CD14-positive monocyte (primary cell): ENCODE measurements around the gene CX3CR1. TPM values are rescaled to one million over a fixed set of nuclear protein-coding genes. Genes with fewer than 3 reads are reported as not detected.

ENCODE experiments used
- DNase-seq, 3 donors: peaks; one replicate each; pipeline ENCODE4 v3.0.0-alpha.2; 2011 to 2022
- H2AFZ ChIP-seq: 2 replicates; pipeline ENCODE4 v1.6.0; 2012; ENCODE audit warnings: mild to moderate bottlenecking, low read depth, low read length, inconsistent platforms; ENCODE audit not compliant: insufficient read depth, poor library complexity, severe bottlenecking
- H3K27ac ChIP-seq, 2 donors: 1 replicate in 1 of 2; 2 replicates in 1 of 2; pipeline ENCODE4 v1.5.1; 2012 to 2013; ENCODE audit warnings: low read length in 2 of 2, control low read depth in 1 of 2, inconsistent platforms in 1 of 2, low read depth in 1 of 2, mild to moderate bottlenecking in 1 of 2
- H3K27me3 ChIP-seq, 2 donors: one replicate each; pipeline versions ENCODE4 v1.6.0 to v1.6.1; 2011 to 2013; ENCODE audit warnings: low read length in 2 of 2; ENCODE audit not compliant: control insufficient read depth in 2 of 2, insufficient read depth in 2 of 2
- H3K36me3 ChIP-seq, 2 donors: replicated peaks in 1 of 2; 1 replicate in 1 of 2; 2 replicates in 1 of 2; pipeline versions ENCODE4 v1.5.1 to v1.6.1; 2012 to 2013; ENCODE audit warnings: low read length in 2 of 2, control low read depth in 1 of 2, inconsistent platforms in 1 of 2, mild to moderate bottlenecking in 1 of 2; ENCODE audit not compliant: insufficient read depth in 2 of 2, control insufficient read depth in 1 of 2
- H3K4me1 ChIP-seq, 2 donors: 1 replicate in 1 of 2; 2 replicates in 1 of 2; pipeline versions ENCODE4 v1.5.1 to v1.6.1; 2012 to 2013; ENCODE audit warnings: low read length in 2 of 2, control low read depth in 1 of 2, inconsistent platforms in 1 of 2, mild to moderate bottlenecking in 1 of 2, moderate library complexity in 1 of 2; ENCODE audit not compliant: insufficient read depth in 2 of 2, control insufficient read depth in 1 of 2
- H3K4me2 ChIP-seq: replicated peaks from 2 replicates; pipeline ENCODE3; 2012; ENCODE audit warnings: low read length, moderate library complexity, mild to moderate bottlenecking; ENCODE audit not compliant: poor library complexity, severe bottlenecking; ENCODE audit errors: extremely low read depth
- H3K4me3 ChIP-seq, 3 experiments: fragments of 200-600 bp in 1 of 3; sonication (generic) in 1 of 3; replicated peaks in 1 of 3; 1 replicate in 2 of 3; 2 replicates in 1 of 3; pipeline ENCODE4 v1.5.1; 2011 to 2013; ENCODE audit warnings: low read length in 3 of 3, mild to moderate bottlenecking in 3 of 3, control low read depth in 2 of 3, low read depth in 2 of 3, inconsistent platforms in 1 of 3, moderate library complexity in 1 of 3
- H3K79me2 ChIP-seq: 2 replicates; pipeline ENCODE4 v1.6.0; 2012; ENCODE audit warnings: mild to moderate bottlenecking, control low read depth, inconsistent platforms, low read length, moderate library complexity; ENCODE audit not compliant: insufficient read depth
- H3K9ac ChIP-seq: 2 replicates; pipeline ENCODE4 v1.6.0; 2017; ENCODE audit warnings: low read length, mild to moderate bottlenecking; ENCODE audit not compliant: insufficient read depth, poor library complexity, severe bottlenecking
- H3K9me3 ChIP-seq, 2 donors: replicated peaks in 1 of 2; 1 replicate in 1 of 2; 2 replicates in 1 of 2; pipeline versions ENCODE4 v1.5.1 to v1.6.1; 2012 to 2013; ENCODE audit warnings: low read length in 2 of 2, control low read depth in 1 of 2; ENCODE audit not compliant: control insufficient read depth in 1 of 2, insufficient read depth in 1 of 2
- H4K20me1 ChIP-seq: 2 replicates; pipeline ENCODE4 v1.6.0; 2012; ENCODE audit warnings: mild to moderate bottlenecking, low read length, control low read depth, moderate library complexity; ENCODE audit not compliant: insufficient read depth
- H3K27ac Mint-ChIP-seq, 7 donors: one replicate each; pipeline ENCODE4 v1.8.0; 2020; ENCODE audit warnings: mild to moderate bottlenecking in 7 of 7, mixed read lengths in 7 of 7, moderate library complexity in 6 of 7, inconsistent platforms in 2 of 7
- H3K27me3 Mint-ChIP-seq, 3 donors: one replicate each; pipeline ENCODE4 v1.8.0; 2021 to 2022; ENCODE audit warnings: low read depth in 3 of 3, mild to moderate bottlenecking in 3 of 3, mixed read lengths in 3 of 3, moderate library complexity in 3 of 3, inconsistent platforms in 1 of 3
- H3K36me3 Mint-ChIP-seq, 2 donors: one replicate each; pipeline ENCODE4 v1.8.0; 2020; ENCODE audit warnings: mixed read lengths in 2 of 2, inconsistent platforms in 1 of 2, mild to moderate bottlenecking in 1 of 2
- H3K4me1 Mint-ChIP-seq: one replicate; pipeline ENCODE4 v1.8.0; 2020; ENCODE audit warnings: mild to moderate bottlenecking, mixed read lengths
- H3K4me3 Mint-ChIP-seq, 2 donors: one replicate each; pipeline ENCODE4 v1.8.0; 2020; ENCODE audit warnings: mild to moderate bottlenecking in 2 of 2, mixed read lengths in 2 of 2, moderate library complexity in 1 of 2
- H3K9me3 Mint-ChIP-seq, 7 donors: one replicate each; pipeline ENCODE4 v1.8.0; 2020 to 2022; ENCODE audit warnings: mixed read lengths in 7 of 7, mild to moderate bottlenecking in 6 of 7, moderate library complexity in 6 of 7, inconsistent platforms in 2 of 7
- WGBS: methylation state at CpG from one replicate; pipeline ENCODE4 v1.1.5; 2013; ENCODE audit warnings: missing lambda C conversion rate; ENCODE audit not compliant: insufficient coverage; 5-methylcytosine and 5-hydroxymethylcytosine counted together
- intact Hi-C, 2 donors: fragments of 100-400 bp; cut with micrococcal nuclease; formaldehyde crosslinking; loops; one replicate each; pipeline versions ENCODE4 v1.15.0 to v1.15.1; 2023
- polyA plus RNA-seq, 3 donors: library from polyadenylated mRNA; depleted of rRNA in 1 of 3; unstranded in 2 of 3; stranded (reverse) in 1 of 3; fragments of 300-500 nt in 2 of 3; fragments of >200 nt in 1 of 3; fragmentation: Illumina TruSeq in 2 of 3; gene quantifications; 1 replicate in 2 of 3; 2 replicates in 1 of 3; pipeline ENCODE4 v1.2.3, GENCODE V29; 2012 to 2021
- TF ChIP-seq, protein P1 (sequence below): fragments of 200-600 bp; IDR thresholded peaks from one replicate; pipeline ENCODE4 v1.8.0; 2022; ENCODE audit warnings: antibody characterized with exemption, mild to moderate bottlenecking

The CX3CR1 gene
- polyA plus RNA-seq, 3 donors = 25.9 to 405 (median 184) TPM

DNA sequence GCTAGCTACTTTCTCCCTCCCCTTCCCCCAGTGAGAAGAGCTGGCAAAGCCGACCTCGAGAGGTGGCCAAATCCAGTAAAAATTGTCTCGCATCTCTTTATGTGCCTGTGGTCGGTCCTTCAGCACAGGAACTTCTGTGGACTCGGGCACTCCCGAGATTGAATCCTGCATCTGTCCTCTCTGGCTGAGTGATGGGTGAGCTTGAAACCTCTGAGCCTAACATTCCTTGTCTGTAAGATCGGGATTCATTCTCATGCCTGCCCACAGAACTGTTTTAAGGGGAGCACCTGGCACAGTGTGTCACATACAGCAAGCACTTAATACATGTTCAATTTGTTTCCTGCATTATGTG is 11.3 kb downstream of the CX3CR1 start:
- H3K9me3 Mint-ChIP-seq = peaks cover 0 to 6% (median 0%) of the 10 kb centered on the region in 7 donors

DNA sequence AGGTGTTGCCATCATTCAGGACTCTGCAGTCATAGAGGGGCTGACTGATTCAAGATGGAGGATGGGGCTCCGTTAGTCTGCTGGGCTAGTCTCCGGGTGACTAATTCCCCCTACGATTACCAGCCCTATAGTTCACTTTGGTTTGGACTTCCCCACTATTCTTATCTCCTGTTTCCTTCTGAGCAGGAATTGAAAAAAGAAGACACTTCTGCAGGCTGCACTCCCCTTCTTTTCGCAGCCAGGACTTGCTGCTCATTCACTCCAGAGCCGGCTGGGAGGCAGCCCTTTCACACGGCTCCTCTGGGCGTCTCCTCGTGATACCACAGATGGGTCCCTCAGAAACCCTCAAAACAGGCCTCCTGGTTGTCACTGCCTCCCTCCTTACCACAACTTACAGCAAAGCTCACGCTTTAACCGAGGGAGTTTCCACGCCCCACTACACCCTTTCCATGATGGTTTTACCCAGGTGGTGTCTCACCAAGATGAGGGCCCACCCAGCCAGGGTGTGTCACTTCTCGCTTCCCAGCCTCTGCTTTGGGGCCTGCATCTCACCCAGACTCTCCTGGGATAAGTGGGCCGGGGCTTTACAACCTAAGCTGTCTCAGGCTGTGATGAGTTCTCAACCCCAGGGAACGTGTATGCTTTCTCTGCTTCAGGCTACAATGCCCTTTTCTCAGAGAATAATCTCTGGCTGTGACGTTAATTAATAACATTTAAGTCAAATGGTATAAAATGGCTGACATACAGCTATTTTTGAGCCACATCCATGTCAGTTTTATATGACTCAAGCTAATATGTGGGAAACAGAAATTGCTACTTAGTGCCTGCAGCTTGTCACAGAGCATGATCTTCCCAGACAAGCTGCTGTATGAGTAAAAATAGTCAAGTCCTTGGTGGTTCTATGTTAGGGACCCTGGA is 11.9 kb downstream of the CX3CR1 start:
- Histone ChIP-seq H4K20me1 (peaks cover 28% of the 10 kb centered on the region), H3K27ac (peak overlapping the region; percentile 56 to 63), H3K9ac (no peak overlapping the region), H3K79me2 (peaks cover 55% of the 10 kb centered on the region), H3K4me2 (peak overlapping the region; percentile 7), H3K9me3 (no peaks in the 10 kb centered on the region), H3K4me1 (peaks cover 80 to 86% of the 10 kb centered on the region in 2 donors), H3K36me3 (peaks cover 29 to 63% of the 10 kb centered on the region in 2 donors), H3K4me3 (peak overlapping the region in 1 of 3 experiments; percentile 4), H3K27me3 (no peaks in the 10 kb centered on the region), H2AFZ (no peak overlapping the region)
- 63% methylated on average over 9 of the region's 15 CpGs for WGBS
- peak overlapping the region; percentile 80 to 91 (median 83) for H3K27ac Mint-ChIP-seq
- H3K4me1 Mint-ChIP-seq = peaks cover 90% of the 10 kb centered on the region
- intact Hi-C loops = no loop called here
- H3K36me3 Mint-ChIP-seq = peaks cover 65 to 84% of the 10 kb centered on the region in 2 donors
- peak in 2 of 3 donors; percentile 49 to 86 for DNase-seq
- H3K27me3 Mint-ChIP-seq = no peaks in the 10 kb centered on the region
- H3K4me3 Mint-ChIP-seq = peak overlapping the region; percentile 19 to 48
- peaks cover 0 to 6% (median 0%) of the 10 kb centered on the region in 7 donors for H3K9me3 Mint-ChIP-seq
- TF ChIP-seq, protein P1, sequence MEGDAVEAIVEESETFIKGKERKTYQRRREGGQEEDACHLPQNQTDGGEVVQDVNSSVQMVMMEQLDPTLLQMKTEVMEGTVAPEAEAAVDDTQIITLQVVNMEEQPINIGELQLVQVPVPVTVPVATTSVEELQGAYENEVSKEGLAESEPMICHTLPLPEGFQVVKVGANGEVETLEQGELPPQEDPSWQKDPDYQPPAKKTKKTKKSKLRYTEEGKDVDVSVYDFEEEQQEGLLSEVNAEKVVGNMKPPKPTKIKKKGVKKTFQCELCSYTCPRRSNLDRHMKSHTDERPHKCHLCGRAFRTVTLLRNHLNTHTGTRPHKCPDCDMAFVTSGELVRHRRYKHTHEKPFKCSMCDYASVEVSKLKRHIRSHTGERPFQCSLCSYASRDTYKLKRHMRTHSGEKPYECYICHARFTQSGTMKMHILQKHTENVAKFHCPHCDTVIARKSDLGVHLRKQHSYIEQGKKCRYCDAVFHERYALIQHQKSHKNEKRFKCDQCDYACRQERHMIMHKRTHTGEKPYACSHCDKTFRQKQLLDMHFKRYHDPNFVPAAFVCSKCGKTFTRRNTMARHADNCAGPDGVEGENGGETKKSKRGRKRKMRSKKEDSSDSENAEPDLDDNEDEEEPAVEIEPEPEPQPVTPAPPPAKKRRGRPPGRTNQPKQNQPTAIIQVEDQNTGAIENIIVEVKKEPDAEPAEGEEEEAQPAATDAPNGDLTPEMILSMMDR = no peak

More for the DNA sequence above, 11.3 kb downstream of the CX3CR1 start:
- H2AFZ ChIP-seq = no peak overlapping the region
- H3K27me3 ChIP-seq = no peaks in the 10 kb centered on the region
- H3K4me1 ChIP-seq = peaks cover 83 to 86% of the 10 kb centered on the region in 2 donors
- peaks cover 27 to 58% of the 10 kb centered on the region in 2 donors for H3K36me3 ChIP-seq
- no peak for DNase-seq
- TF ChIP-seq, protein P1 = no peak
- H3K4me3 Mint-ChIP-seq = no peak overlapping the region
- WGBS = 100% methylated on average over 5 of the region's 7 CpGs
- H3K36me3 Mint-ChIP-seq = peaks cover 58 to 82% of the 10 kb centered on the region in 2 donors
- H3K9ac ChIP-seq = no peak overlapping the region
- H3K27me3 Mint-ChIP-seq = no peaks in the 10 kb centered on the region
- H3K27ac Mint-ChIP-seq = peak overlapping the region in 6 of 7 donors; percentile 46 to 91 (median 68)
- peak overlapping the region in 1 of 2 donors; percentile 63 for H3K27ac ChIP-seq
- no peak overlapping the region for H3K4me2 ChIP-seq
- peaks cover 28% of the 10 kb centered on the region for H4K20me1 ChIP-seq
- peaks cover 62% of the 10 kb centered on the region for H3K79me2 ChIP-seq
- no peaks in the 10 kb centered on the region for H3K9me3 ChIP-seq
- peaks cover 90% of the 10 kb centered on the region for H3K4me1 Mint-ChIP-seq
- H3K4me3 ChIP-seq = no peak overlapping the region
- intact Hi-C loops = no loop called here
